Mesendoderm (in vitro differentiated cells): Measurements from ENCODE around the gene BACE2.

Experiments used
- DNase-seq: peaks from one replicate; pipeline ENCODE4 v3.0.0; 2013
- H2AK5ac ChIP-seq: 2 replicates; pipeline ENCODE4 v1.6.1; 2013; ENCODE audit warnings: low read length, inconsistent platforms
- H2BK120ac ChIP-seq: 2 replicates; pipeline ENCODE4 v1.6.1; 2013; ENCODE audit warnings: low read depth, mild to moderate bottlenecking, low read length, moderate library complexity, mixed read lengths
- H2BK15ac ChIP-seq: replicated peaks from 2 replicates; pipeline ENCODE4 v1.6.1; 2013; ENCODE audit warnings: low read depth, mild to moderate bottlenecking, moderate library complexity
- H2BK5ac ChIP-seq: 2 replicates; pipeline ENCODE4 v1.6.1; 2013; ENCODE audit warnings: low read length, inconsistent platforms
- H3K18ac ChIP-seq: 2 replicates; pipeline ENCODE4 v1.6.1; 2013; ENCODE audit warnings: mild to moderate bottlenecking, low read length, mixed read lengths
- H3K23ac ChIP-seq: one replicate; pipeline ENCODE4 v1.6.1; 2013; ENCODE audit warnings: low read length
- H3K27ac ChIP-seq: 2 replicates; pipeline ENCODE4 v1.5.1; 2013; ENCODE audit warnings: low read depth, mild to moderate bottlenecking, inconsistent platforms, low read length, moderate library complexity
- H3K27me3 ChIP-seq: 2 replicates; pipeline ENCODE4 v1.6.1; 2013; ENCODE audit warnings: low read length, control low read depth, mild to moderate bottlenecking, inconsistent platforms; ENCODE audit not compliant: insufficient read depth, poor library complexity
- H3K36me3 ChIP-seq: 2 replicates; pipeline ENCODE4 v1.6.1; 2013; ENCODE audit warnings: low read length, inconsistent platforms; ENCODE audit not compliant: control insufficient read depth, insufficient read depth
- H3K4ac ChIP-seq: one replicate; pipeline ENCODE4 v1.6.1; 2013; ENCODE audit warnings: low read depth, mild to moderate bottlenecking, low read length, moderate library complexity
- H3K4me1 ChIP-seq: 2 replicates; pipeline ENCODE4 v1.6.1; 2013; ENCODE audit warnings: low read depth, low read length, inconsistent platforms; ENCODE audit not compliant: control insufficient read depth
- H3K4me2 ChIP-seq: 2 replicates; pipeline ENCODE4 v1.6.1; 2013; ENCODE audit warnings: low read length
- H3K4me3 ChIP-seq: 2 replicates; pipeline ENCODE4 v1.5.1; 2013; ENCODE audit warnings: mild to moderate bottlenecking, low read length
- H3K56ac ChIP-seq: one replicate; pipeline ENCODE4 v1.6.1; 2013; ENCODE audit warnings: low read length
- H3K79me1 ChIP-seq: 2 replicates; pipeline ENCODE4 v1.6.1; 2013; ENCODE audit warnings: low read length, inconsistent platforms
- H3K79me2 ChIP-seq: 2 replicates; pipeline ENCODE4 v1.6.1; 2013; ENCODE audit warnings: mild to moderate bottlenecking, low read length; ENCODE audit not compliant: control insufficient read depth, insufficient read depth
- H3K9ac ChIP-seq: 2 replicates; pipeline ENCODE4 v1.6.1; 2013; ENCODE audit warnings: low read length, inconsistent platforms
- H4K5ac ChIP-seq: one replicate; pipeline ENCODE4 v1.6.1; 2013; ENCODE audit warnings: low read length
- H4K8ac ChIP-seq: one replicate; pipeline ENCODE4 v1.6.1; 2013; ENCODE audit warnings: low read depth, mild to moderate bottlenecking, control low read depth, low read length, moderate library complexity
- WGBS: extraction: QIAGEN DNeasy Blood & Tissue Kit; methylation state at CpG from one replicate; pipeline ENCODE4 v1.1.7; 2013; ENCODE audit warnings: low lambda C conversion rate, missing lambda C conversion rate; ENCODE audit not compliant: insufficient coverage; ENCODE audit errors: extremely low coverage; 5-methylcytosine and 5-hydroxymethylcytosine counted together

BACE2 gene

GRCh38 chr21:41143596-41144325 is 24.2 kb upstream of the BACE2 start:
- H3K27me3 ChIP-seq, result no peaks in the 10 kb centered on the region
- WGBS, result no CpG with 5 or more reads among the region's 10 CpGs
- H2BK15ac ChIP-seq, result no peak overlapping the region
- no peaks in the 10 kb centered on the region for H3K36me3 ChIP-seq
- H3K9ac ChIP-seq, result no peak overlapping the region
- no peak overlapping the region for H3K4me2 ChIP-seq
- H4K8ac ChIP-seq, result no peak overlapping the region
- no peak overlapping the region for H3K4me3 ChIP-seq
- no peak overlapping the region for H2BK120ac ChIP-seq
- no peak for DNase-seq
- H3K79me2 ChIP-seq, result no peaks in the 10 kb centered on the region
- H2AK5ac ChIP-seq, result no peak overlapping the region
- no peak overlapping the region for H2BK5ac ChIP-seq
- H3K23ac ChIP-seq, result no peak overlapping the region
- no peak overlapping the region for H3K56ac ChIP-seq
- no peak overlapping the region for H4K5ac ChIP-seq
- no peaks in the 10 kb centered on the region for H3K79me1 ChIP-seq
- no peaks in the 10 kb centered on the region for H3K4me1 ChIP-seq
- no peak overlapping the region for H3K4ac ChIP-seq
- H3K18ac ChIP-seq, result no peak overlapping the region
- no peak overlapping the region for H3K27ac ChIP-seq

DNA sequence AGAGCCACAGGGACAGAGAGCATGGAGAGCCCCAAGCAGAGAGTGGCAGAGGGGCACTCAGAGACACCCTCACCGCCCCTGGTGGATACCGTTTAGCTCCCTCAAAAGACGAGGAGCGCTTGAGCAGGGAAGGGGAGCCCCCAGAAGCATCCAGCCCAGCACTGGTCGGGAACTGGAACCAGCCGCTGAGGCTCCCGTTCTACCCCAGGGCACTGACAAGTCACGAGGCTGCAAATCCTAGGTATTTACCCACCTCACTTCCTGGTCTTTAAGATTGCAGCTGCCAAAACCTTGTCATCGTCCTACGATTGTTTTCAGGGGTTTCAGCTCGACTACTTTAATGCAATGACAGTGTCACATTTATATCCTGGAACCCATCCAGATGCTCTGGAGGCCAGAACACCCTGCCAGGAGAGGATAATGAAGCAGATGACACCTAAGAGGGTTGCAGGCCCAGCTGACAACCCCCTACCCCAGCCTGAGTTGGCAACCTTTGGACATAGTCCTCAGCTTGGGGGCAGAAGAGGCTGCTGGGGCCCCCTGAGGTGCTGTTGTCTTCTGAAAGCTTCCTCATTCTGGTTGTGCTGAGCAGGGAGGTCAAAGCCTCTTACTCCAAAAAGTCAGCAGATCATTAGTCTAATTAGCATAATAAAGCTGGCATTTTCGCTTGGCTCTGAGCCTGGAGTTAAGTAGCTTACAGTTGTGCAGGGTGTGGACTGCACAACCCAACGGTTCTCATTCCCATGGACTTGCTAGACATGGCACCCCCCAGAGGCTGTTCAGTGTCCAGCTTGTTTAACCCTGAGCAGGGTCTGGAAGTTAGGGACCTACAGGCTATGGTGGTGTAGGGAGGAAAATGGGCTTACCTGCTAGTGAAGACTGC is 20.6 kb upstream of the BACE2 start:
- no peak overlapping the region for H4K8ac ChIP-seq
- no peak overlapping the region for H2AK5ac ChIP-seq
- no peak overlapping the region for H3K23ac ChIP-seq
- H2BK15ac ChIP-seq, result no peak overlapping the region
- H2BK120ac ChIP-seq, result no peak overlapping the region
- no peaks in the 10 kb centered on the region for H3K79me2 ChIP-seq
- no peak overlapping the region for H3K4ac ChIP-seq
- H3K36me3 ChIP-seq, result no peaks in the 10 kb centered on the region
- no peak overlapping the region for H3K27ac ChIP-seq
- H3K4me2 ChIP-seq, result no peak overlapping the region
- H3K4me3 ChIP-seq, result no peak overlapping the region
- H3K56ac ChIP-seq, result no peak overlapping the region
- no peak overlapping the region for H4K5ac ChIP-seq
- no peak overlapping the region for H2BK5ac ChIP-seq
- H3K27me3 ChIP-seq, result no peaks in the 10 kb centered on the region
- no CpG with 5 or more reads among the region's 13 CpGs for WGBS
- no peak for DNase-seq
- H3K18ac ChIP-seq, result no peak overlapping the region
- H3K9ac ChIP-seq, result no peak overlapping the region
- H3K4me1 ChIP-seq, result no peaks in the 10 kb centered on the region
- H3K79me1 ChIP-seq, result no peaks in the 10 kb centered on the region

DNA sequence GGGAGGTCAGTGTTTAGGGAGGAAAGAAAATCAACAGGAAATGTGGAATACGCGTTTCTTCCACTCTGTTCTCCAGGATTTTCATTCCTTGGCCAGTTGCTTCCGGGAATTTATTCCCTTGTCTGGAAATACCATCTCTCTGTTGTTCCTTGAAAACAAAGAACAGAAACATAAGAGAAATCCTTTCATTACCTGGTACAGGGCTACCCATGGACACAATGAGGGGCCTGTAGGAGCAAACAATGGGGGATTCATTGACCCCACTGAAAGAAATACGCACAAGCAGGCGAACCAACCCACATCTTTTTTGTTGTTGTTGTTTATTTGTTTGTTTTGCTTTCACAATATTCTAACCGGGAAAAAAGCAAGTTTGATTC is 20.0 kb upstream of the BACE2 start:
- Histone ChIP-seq H3K18ac (no peak overlapping the region), H3K79me2 (no peaks in the 10 kb centered on the region), H3K23ac (no peak overlapping the region), H3K9ac (no peak overlapping the region), H3K4me2 (no peak overlapping the region), H3K4me3 (no peak overlapping the region), H4K8ac (no peak overlapping the region), H4K5ac (no peak overlapping the region), H2AK5ac (no peak overlapping the region), H3K56ac (no peak overlapping the region), H3K27me3 (no peaks in the 10 kb centered on the region), H2BK5ac (no peak overlapping the region), H3K4ac (no peak overlapping the region), H3K27ac (no peak overlapping the region), H2BK15ac (no peak overlapping the region), H2BK120ac (no peak overlapping the region), H3K36me3 (no peaks in the 10 kb centered on the region), H3K4me1 (no peaks in the 10 kb centered on the region), H3K79me1 (no peaks in the 10 kb centered on the region)
- no peak for DNase-seq
- no CpG with 5 or more reads among the region's 6 CpGs for WGBS

GRCh38 chr21:41148798-41149197 is 19.2 kb upstream of the BACE2 start:
- Histone ChIP-seq H3K4ac (no peak overlapping the region), H3K4me3 (no peak overlapping the region), H3K4me2 (no peak overlapping the region), H3K18ac (no peak overlapping the region), H3K27me3 (no peaks in the 10 kb centered on the region), H3K9ac (no peak overlapping the region), H3K79me2 (no peaks in the 10 kb centered on the region), H2BK5ac (no peak overlapping the region), H3K36me3 (no peaks in the 10 kb centered on the region), H3K4me1 (no peaks in the 10 kb centered on the region), H2AK5ac (no peak overlapping the region), H3K79me1 (no peaks in the 10 kb centered on the region), H2BK120ac (no peak overlapping the region), H2BK15ac (no peak overlapping the region), H4K8ac (no peak overlapping the region), H4K5ac (no peak overlapping the region), H3K23ac (no peak overlapping the region), H3K56ac (no peak overlapping the region), H3K27ac (no peak overlapping the region)
- no peak for DNase-seq
- WGBS, result no CpG with 5 or more reads among the region's 11 CpGs

DNA sequence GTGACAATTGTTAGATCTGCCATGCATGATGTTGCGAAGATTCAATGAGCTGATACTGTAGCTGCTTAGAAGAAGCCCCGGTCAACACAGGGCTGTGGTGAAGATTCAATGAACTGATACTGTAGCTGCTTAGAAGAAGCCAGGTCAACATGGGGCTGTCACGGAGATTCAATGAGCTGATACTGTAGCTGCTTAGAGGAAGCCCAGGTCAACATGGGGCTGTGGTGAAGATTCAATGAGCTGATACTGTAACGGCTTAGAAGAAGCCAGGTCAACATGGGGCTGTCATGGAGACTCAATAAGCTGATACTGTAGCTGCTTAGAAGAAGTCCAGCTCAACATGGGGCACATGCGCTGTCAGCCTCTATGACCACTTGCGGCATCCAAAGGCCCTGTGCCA is 18.8 kb upstream of the BACE2 start:
- H2AK5ac ChIP-seq, result no peak overlapping the region
- WGBS, result no CpG with 5 or more reads among the region's 6 CpGs
- H3K4ac ChIP-seq, result no peak overlapping the region
- no peak overlapping the region for H3K27ac ChIP-seq
- H3K36me3 ChIP-seq, result no peaks in the 10 kb centered on the region
- no peak overlapping the region for H3K9ac ChIP-seq
- H3K79me1 ChIP-seq, result no peaks in the 10 kb centered on the region
- H3K79me2 ChIP-seq, result no peaks in the 10 kb centered on the region
- no peak overlapping the region for H4K8ac ChIP-seq
- H3K4me1 ChIP-seq, result no peaks in the 10 kb centered on the region
- H2BK5ac ChIP-seq, result no peak overlapping the region
- no peak for DNase-seq
- H3K56ac ChIP-seq, result no peak overlapping the region
- no peak overlapping the region for H4K5ac ChIP-seq
- no peak overlapping the region for H2BK120ac ChIP-seq
- H3K4me2 ChIP-seq, result no peak overlapping the region
- no peaks in the 10 kb centered on the region for H3K27me3 ChIP-seq
- no peak overlapping the region for H2BK15ac ChIP-seq
- no peak overlapping the region for H3K4me3 ChIP-seq
- no peak overlapping the region for H3K23ac ChIP-seq
- no peak overlapping the region for H3K18ac ChIP-seq
